SK-MEL-5 (cell line): ENCODE results near the gene ATRAID. TPM values are rescaled to one million over a fixed set of nuclear protein-coding genes. Genes with fewer than 3 reads are reported as not detected.
"Not testable (repeated sequence)": the region's sequence is repeated elsewhere in the genome, so short reads cannot be mapped to it uniquely, and the experiment has no call there.

Source experiments
- DNase-seq: peaks from one replicate; pipeline ENCODE4 v3.0.0-alpha.2; 2016; ENCODE audit warnings: low read depth, low spot score
- in situ Hi-C: cut with HindIII; loops from 2 replicates; pipeline ENCODE4 v1.10.0; 2016; ENCODE audit warnings: low sequenced_read_pairs, high pct_unique_total_duplicates, low pct_unique_long_range_greater_than_20kb
- polyA plus RNA-seq, 2 experiments: library from polyadenylated mRNA; depleted of rRNA; stranded (reverse); fragments of >200 nt; gene quantifications; 2 replicates each; pipeline ENCODE4 v1.2.3, GENCODE V29; 2015
- total RNA-seq: library from RNA; depleted of rRNA; stranded (reverse); fragments of >200 nt; shearing (Covaris generic); gene quantifications from 2 replicates; pipeline ENCODE4 v1.2.3, GENCODE V29; 2014; rRNA removed

ATRAID gene, protein sequence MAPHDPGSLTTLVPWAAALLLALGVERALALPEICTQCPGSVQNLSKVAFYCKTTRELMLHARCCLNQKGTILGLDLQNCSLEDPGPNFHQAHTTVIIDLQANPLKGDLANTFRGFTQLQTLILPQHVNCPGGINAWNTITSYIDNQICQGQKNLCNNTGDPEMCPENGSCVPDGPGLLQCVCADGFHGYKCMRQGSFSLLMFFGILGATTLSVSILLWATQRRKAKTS
- total RNA-seq, result 372 and 405 TPM in 2 replicates
- 342 and 527 TPM in 2 replicates for polyA plus RNA-seq (2015; cell fraction: cytosol; rRNA removed)
- polyA plus RNA-seq (2015; cell fraction: nucleus; rRNA removed), result 123 and 178 TPM in 2 replicates

- in situ Hi-C loops, result no loop called here
- peak; percentile 91 for DNase-seq
These were observed at the start of gene ATRAID, which contains the start of gene SLC5A6 for GRCh38 chr2:27211943-27212625. TSS of gene ATRAID (plus strand) at chr2:27212041. CDS start at chr2:27212369, 328 bp downstream. TSS of gene SLC5A6 (minus strand) at chr2:27212268. CDS start at chr2:27207650, 4,618 bp downstream.

- DNase-seq, result peak; percentile 22
- in situ Hi-C loops, result no loop called here
These were observed 49.4 kb upstream of the ATRAID start for GRCh38 chr2:27162151-27163121.

DNA sequence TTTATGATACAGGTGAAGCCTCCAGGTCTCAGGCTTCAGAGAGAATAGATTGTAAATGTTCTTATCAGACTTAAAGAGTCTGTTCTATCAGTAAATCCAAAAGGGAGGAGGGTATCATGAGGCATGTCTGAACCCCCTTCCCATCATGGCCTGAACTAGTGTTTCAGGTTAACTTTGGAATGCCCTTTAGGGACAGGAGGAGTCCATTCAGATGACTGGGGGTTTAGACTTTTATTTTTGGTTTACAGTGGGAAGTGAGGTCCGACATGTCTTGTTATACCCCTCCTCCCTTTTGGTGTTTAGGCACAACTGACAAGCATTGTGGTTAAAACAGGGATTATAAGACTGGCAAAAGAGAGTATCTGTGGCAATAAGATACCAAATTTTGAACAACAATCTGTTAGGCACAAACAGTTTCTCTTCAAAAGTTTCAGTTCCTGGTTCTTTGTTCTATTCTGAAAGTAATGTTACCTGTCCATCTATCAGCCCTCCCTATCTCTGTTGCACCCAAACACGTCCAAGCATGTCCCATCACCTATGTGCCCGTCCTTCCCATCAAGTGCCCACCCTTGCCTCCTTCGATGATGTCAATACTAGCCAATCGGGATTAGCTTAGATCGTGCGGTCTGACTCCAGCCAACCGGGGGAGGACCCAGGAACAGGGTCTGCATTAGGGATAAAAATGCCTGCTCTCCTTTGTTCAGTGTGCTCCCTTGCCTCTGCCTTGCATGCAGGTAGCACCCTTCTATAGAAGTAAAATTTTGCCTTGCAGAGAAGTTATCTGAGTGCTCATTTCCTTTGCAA lies 46.7 kb upstream of the ATRAID start:
- DNase-seq, result no peak
- in situ Hi-C loops, result no loop called here

GRCh38 chr2:27170581-27171337 lies 41.1 kb upstream of the ATRAID start:
- in situ Hi-C loops, result no loop called here
- DNase-seq, result no peak

GRCh38 chr2:27171351-27171848 lies 40.4 kb upstream of the ATRAID start:
- DNase-seq, result no peak
- in situ Hi-C loops, result no loop called here

DNA sequence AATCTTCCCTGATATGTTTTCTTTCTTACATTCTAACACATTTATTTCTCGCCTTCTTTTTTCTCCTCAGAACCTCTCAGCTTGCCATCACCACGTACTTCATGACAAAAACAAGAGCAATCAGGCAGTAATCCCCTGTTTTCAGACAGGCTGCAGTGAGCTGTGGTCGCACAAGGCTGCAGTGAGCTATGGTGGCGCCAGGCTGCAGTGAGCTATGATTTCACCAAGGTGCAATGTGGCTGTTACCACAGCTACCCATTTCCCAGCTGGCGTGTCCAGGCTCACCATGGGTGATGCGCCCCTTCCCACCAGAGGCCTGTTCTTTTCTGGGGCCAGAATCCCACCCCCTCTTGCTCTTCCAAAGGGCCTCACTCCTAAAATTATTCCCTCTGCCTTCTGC lies 37.2 kb upstream of the ATRAID start:
- no peak for DNase-seq
- in situ Hi-C loops, result no loop called here

GRCh38 chr2:27175330-27175729 lies 36.5 kb upstream of the ATRAID start:
- DNase-seq, result no peak
- in situ Hi-C loops, result no loop called here

DNA sequence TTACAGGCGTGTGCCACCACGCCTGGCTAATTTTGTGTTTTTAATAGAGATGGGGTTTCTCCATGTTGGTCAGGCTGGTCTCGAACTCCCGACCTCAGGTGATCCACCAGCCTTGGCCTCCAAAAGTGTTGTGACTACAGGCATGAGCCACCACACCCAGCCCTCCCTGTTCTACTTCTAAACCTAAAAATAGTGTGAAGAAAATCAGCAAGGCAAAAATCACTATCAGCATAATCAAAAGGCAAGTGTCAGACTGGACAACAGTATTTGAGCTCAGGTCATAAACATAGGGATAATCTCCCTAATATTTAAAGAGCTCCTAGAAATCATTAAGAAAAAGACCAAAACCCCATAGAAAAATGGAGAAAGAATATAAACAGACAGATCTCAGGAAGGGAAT lies 36.1 kb upstream of the ATRAID start:
- DNase-seq, in situ Hi-C loops: not testable (repeated sequence)

DNA sequence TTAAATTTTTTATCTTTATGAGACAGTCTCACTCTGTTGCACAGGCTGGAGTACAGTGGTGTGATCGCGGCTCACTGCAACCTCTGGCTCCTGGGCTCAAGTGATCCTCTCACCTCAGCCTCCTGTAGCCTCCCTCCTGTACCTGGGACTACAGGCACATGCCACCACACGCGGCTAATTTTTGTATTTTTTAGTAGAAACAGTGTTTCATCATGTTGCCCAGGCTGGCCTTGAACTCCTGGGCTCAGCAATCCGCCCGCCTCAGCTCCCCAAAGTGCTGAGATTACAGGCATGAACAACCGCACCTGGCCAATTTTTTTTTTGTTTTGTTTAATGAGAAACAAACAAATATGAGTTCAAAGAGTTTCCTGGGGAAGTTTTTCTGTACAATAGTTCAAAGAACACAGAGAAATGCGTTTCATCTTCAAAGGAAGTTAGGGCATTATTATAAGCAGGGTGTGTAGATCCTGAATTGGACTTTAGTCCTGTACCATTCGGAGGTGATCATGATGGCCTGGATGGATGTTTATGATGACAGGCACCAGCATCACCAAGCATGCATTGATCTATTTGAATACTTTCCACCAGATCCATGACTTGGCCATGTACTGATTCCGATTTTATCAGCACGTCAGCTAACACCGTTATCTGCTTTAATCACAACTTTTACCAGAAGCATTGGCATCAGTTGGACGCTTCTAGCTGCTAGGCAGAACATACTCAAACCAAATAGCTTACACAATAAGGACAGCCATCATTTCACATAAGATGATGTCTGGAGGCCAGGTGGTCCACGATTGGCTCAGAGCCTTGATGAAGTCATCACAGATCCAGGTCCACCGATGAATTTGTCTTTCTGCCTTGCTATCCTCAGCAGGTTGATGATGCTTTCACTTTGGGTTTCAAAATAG lies 34.1 kb upstream of the ATRAID start:
- in situ Hi-C loops, result no loop called here
- DNase-seq, result no peak

DNA sequence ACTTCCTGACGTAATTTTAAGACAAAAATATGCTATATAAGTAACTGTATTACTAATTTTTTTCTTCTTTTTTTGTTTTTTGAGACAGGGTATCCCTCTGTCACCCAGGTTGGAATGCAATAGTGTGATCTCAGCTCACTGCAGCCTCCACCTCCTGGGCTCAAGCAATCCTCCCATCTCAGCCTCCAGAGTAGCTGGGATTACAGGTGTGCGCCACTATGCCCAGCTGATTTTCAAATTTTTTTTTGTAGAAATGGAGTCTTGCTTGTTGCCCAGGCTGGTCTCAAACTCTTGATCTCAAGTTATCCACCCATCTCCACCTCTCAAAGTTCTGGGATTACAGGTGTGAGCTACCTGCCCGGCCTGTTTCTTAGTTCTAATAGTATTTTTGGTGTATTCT lies 33.4 kb upstream of the ATRAID start:
- in situ Hi-C loops, result no loop called here
- DNase-seq, result no peak

DNA sequence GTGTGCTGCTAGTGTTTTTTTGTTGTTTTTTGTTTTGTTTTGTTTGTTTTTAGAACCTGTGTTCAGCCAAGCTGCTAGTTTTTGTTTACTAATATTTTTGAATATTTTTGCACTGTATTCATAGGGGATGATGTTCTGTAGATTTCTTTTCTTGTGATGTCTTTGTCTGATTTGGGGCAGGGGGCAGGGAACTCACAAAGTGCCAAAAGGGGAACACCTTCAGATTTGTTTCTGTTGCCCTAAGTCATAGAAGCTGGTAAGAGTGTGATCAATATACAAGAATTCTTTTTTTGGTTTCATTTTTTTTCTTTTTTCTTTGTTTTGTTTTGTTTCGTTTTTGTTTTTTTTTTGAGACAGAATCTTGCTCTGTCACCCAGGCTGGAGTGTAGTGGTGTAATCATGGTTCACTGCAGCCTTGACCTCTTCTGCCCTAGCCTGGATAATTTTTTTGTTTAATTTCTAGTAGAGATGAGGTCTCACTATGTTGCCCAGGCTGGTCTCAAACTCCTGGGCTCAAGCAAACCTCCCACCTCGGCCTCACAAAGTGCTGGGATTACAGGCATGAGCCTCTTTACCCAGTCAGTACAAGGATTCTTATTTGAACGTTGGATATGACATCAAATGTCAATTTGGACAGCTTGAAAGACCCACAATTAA lies 32.4 kb upstream of the ATRAID start:
- in situ Hi-C loops, result no loop called here
- DNase-seq, result no peak

DNA sequence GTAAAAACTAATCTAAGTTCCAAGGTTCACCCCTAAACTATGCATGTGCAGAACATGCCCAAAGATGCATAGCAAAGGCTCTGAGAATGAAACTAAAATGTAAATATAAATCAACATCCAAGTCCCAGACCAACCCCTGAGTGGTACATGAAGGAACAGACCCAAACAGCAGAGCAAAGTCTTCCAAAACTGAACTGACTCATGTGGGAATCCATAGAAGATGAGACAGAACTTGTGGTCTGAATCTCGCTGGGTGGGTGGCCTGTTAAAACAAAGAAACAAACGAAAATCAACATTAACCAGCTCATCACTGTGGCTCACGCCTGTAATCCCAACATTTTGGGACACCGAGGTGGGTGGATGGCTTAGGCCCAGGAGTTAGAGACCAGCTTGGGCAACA lies 29.5 kb upstream of the ATRAID start:
- no peak for DNase-seq
- in situ Hi-C loops, result no loop called here

GRCh38 chr2:27184115-27184514 lies 27.7 kb upstream of the ATRAID start:
- in situ Hi-C loops, result no loop called here

GRCh38 chr2:27185331-27186026 lies 26.4 kb upstream of the ATRAID start:
- DNase-seq, result peak; percentile 73
- in situ Hi-C loops, result no loop called here

More at GRCh38 chr2:27184115-27184514, 27.7 kb upstream of the ATRAID start:
- DNase-seq, result no peak
